Endothelial cell of umbilical vein (primary cell): ENCODE data around the gene COL13A1.

ENCODE experiments used
- EZH2 ChIP-seq: IDR thresholded peaks from 2 replicates; pipeline ENCODE4 v1.6.1; 2012; ENCODE audit warnings: borderline replicate concordance, low read depth, mild to moderate bottlenecking, moderate library complexity, low read length, inconsistent platforms; ENCODE audit not compliant: severe bottlenecking
- FOS ChIP-seq: IDR thresholded peaks from 2 replicates; pipeline ENCODE4 v1.6.1; 2011; ENCODE audit warnings: mild to moderate bottlenecking, low read length, moderate library complexity, borderline replicate concordance; ENCODE audit not compliant: insufficient read depth
- GATA2 ChIP-seq: IDR thresholded peaks from 2 replicates; pipeline ENCODE4 v1.7.0; 2011; ENCODE audit warnings: low read depth, mild to moderate bottlenecking, moderate library complexity, mixed read lengths, low read length; ENCODE audit not compliant: insufficient read length, insufficient read depth
- POLR2A ChIP-seq: IDR thresholded peaks from 2 replicates; pipeline ENCODE4 v1.6.1; 2012; ENCODE audit warnings: low read depth, mild to moderate bottlenecking, control low read depth, low read length
- TF ChIP-seq, protein P1 (sequence below), 2 donors: IDR thresholded peaks; 1 replicate in 1 of 2; 2 replicates in 1 of 2; pipeline ENCODE4 v1.5.1; 2011; ENCODE audit warnings: low read length in 2 of 2, mild to moderate bottlenecking in 2 of 2, moderate library complexity in 2 of 2, control low read depth in 1 of 2, inconsistent platforms in 1 of 2, low read depth in 1 of 2; ENCODE audit not compliant: insufficient read depth in 1 of 2; ENCODE audit errors: extremely low read depth in 1 of 2

- TF ChIP-seq EZH2: no peak
- TF ChIP-seq, protein P1, sequence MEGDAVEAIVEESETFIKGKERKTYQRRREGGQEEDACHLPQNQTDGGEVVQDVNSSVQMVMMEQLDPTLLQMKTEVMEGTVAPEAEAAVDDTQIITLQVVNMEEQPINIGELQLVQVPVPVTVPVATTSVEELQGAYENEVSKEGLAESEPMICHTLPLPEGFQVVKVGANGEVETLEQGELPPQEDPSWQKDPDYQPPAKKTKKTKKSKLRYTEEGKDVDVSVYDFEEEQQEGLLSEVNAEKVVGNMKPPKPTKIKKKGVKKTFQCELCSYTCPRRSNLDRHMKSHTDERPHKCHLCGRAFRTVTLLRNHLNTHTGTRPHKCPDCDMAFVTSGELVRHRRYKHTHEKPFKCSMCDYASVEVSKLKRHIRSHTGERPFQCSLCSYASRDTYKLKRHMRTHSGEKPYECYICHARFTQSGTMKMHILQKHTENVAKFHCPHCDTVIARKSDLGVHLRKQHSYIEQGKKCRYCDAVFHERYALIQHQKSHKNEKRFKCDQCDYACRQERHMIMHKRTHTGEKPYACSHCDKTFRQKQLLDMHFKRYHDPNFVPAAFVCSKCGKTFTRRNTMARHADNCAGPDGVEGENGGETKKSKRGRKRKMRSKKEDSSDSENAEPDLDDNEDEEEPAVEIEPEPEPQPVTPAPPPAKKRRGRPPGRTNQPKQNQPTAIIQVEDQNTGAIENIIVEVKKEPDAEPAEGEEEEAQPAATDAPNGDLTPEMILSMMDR (IDR thresholded peaks at IDR 0.05; ENCODE audit: extremely low read depth in 1 of 2, insufficient read depth in 1 of 2, low read depth in 1 of 2, low read length in 2 of 2): no peak
- TF ChIP-seq GATA2: no peak
- TF ChIP-seq POLR2A: no peak
- no peak for TF ChIP-seq FOS
Measured at GRCh38 chr10:69957241-69957885, 155.7 kb downstream of the COL13A1 start.
